ENCODE data around the gene TRIM66.
A peak's percentile ranks its signal among the peaks of the same experiment; 100 is the strongest.

The TRIM66 gene

DNA sequence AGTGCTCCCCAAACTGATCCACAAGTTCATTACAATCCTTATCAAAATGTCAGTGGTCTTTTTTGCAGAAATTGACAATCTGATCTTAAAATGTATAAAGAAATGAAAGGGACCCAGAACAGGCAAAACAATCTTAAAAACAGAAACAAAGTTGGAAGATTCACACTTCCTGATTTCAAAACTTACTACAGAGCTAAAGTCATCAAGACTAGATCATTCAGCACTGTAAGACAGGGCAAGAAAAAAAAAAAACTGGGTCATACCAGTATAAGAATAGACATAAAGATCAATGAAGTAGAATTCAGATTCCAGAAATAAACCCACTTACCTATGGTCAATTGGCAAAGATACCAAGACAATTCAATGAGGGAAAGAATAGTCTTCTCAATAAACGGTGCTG is 84.0 kb downstream of the TRIM66 start:
- DNase-seq = no peak

DNA sequence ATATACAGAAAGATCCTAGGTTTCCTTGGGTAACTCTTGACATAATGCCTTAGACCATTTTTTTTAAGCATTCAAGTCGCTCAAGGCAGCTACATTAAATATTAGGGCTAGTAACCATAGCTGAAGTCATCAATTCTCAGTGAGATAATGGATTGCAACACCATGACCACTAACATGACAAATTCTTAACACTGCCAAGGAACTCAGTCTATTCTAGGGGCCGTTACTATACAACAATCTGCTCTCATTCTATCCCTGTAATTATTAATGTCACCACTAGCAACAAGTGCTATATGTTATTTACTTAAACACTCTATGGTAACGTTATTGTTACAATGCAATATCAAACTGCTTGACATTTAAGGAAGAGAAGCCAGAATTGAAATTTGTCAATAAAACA is 85.3 kb downstream of the TRIM66 start:
- DNase-seq = no peak

DNA sequence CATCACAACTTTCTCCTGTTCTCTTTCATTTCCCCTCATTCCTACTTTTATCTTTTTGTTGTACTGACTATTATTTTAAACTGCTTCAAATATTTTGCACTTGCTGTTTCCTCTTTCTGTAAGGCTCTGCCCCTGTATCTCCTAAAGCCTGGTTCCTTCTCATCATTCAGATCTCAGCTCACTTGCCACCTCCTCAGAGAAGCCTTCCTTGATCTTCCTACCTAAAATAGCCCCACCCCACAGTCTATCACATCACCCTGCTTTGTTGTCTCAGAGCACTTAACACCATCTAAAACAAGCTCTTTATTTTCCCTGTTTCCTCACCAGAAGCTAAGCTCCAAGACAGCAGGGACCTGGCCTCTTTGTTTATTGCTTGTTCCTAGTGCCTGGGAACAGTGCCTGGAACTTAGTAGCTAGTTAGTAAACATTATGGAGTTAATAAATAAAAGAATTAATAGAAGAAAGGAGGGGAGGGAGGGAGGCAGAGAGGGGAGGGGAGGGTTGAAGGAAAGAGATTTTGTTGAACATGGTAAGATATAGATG is 85.9 kb downstream of the TRIM66 start:
- DNase-seq = no peak

DNA sequence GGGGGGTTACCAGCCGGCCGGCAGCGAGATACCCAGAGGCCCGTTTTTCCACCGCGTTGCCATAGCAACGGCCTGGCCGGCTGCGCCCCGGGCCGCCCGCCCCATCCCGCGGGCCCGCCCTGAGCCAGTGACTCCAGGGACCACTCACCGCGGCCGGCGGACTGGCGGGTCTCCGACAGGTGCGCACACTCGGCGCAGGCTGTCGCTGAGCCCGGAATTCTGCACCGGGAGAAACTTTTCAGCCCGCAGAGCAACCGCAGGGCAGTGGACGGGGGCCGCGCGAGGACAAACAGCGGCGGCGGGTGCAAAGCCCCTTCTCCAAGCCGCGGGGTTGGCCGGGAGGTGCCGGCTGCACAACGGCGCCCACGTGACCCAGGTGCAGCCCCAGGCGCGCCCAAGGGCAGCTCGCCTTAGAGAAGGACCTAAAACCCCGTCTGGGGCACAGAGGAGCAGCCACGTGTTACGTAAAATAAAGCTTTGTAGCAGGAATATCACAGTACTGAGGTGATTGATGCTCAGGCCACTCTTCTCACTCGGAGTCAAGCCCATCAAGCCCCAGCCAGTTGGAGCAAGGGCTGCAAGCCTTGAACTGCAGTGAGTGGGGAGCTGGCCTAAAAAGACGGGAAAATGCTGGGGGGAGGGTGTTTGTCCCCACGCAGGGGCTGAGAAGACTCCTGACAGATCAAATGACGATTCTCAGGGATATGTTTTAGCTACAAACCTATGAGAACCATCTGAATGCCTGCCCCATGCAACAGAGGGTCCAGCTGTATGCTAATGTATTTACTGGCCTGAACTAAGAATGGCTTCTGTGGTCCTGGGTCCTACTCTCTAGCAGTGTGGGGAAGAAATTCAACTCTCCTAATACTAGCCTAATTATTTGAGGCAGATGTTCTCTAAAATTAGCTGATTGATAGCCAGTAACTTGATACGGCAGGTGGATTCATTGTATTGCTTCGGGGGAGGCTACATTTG is 88.2 kb downstream of the TRIM66 start, which contains the start of gene STK33:
TSS of gene STK33 (minus strand) at position 294 of the 975 bp plus-strand sequence. CDS start 119,323 bp downstream, outside the sequence.
- DNase-seq = peak; percentile 30

DNA sequence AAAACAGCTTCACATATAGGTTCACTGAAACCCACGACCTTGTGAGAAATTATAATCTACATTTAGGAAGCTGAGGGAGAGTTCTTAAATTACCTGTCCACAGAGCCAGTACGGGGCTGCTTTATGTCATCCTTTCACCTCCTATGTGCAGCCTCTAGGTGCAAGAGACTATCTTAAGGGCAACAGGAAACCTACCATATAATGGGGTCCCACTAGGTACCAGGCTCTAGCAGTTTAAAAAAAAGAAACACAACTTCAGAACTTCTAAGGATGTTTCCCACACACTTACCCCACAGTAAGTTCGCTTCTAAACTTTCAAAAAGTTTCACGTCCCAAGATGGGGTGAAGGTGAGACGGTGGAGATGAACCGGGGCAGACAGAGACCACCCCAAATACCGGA is 89.0 kb downstream of the TRIM66 start:
- no peak for DNase-seq

DNA sequence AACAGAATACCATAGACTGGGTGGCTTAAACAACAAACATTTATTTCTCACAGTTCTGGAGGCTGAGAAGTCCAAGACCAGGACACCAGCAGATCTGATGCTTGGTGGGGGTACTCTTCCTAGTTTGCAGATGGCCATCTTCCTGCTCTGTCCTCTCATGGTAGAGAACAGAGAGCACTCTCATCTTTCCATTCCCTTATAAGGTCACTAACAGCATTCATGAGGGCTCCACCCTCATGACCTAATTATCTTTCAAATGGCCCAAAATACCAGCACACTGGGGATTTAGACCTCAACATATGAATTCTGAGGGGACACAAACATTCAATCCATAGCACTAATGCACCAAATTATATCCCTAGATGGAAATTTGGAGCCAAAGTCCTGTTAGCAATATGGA is 94.5 kb downstream of the TRIM66 start:
- no peak for DNase-seq

DNA sequence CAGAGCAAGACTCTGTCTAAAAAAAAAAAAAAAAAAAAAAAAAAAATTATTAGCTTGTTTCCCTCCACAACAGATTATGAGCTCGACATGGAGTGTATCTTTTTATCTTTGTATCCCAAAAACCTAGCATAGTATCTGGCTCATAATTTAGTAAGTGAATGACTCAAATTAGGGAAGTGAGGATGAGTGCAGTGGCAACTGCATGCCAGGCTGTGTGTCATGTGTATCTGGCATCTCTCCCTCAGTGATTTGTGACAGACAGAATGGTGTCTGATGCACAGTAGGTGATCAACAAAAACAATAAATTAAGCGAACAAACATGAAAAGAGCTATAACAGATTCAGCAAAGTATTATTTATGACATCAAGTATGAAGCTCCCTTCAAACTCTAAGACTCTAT is 95.7 kb downstream of the TRIM66 start:
- no peak for DNase-seq

DNA sequence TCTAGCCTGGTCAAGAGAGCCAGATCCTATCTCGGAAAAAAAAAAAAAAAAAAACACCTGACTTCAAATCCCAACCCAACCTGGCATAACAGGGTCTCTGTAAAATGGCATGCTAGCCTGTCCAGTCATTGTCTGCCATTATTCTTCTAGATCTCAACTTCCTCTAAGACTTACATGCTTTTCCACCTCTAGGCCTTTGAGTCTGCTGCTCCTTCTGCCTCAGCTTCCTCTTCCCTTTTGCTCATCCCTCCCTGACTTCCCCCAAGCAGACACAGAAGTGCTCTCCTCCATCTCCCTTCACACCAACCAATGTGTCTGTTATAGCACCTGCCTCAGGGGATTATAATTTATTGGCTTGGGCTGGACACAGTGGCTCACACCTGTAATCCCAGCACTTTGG is 96.3 kb downstream of the TRIM66 start:
- DNase-seq = no peak

DNA sequence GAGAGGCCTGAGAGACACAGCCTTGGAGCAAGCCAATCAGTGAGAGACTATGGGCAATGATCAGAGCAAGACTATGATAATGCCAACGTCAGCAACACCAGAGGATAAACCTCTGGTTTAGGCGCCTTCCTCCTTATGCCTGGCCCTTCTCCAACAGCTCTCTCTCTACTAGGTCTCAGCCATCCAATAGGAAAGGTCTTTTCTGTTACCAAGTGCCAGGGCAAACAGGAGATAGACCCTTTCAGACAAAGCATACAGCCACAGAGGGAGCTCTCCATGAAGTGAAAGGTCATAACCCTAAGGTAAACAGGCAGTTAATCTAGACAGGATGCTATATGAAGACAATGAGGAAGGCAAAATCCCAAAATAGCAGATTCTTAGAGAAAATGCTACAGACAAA is 98.0 kb downstream of the TRIM66 start:
- DNase-seq = no peak

DNA sequence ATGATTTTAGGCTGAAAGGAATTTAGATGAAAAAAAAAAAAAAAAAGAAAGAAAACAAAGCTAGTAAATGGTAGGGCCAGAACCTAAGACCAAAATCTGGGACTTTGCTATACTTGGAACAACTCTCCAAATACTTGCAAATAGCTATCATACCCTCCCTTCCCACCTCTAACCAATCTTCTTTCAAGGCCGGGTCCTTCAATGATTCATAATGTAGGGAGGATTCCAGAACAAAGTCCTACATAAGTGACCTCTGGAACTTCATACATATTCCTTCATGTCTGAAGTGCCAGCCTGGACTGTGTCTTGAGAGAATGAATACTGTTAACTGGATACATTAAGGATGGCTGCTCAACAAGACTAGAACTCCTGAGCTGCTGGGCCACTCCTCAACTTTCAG is 98.4 kb downstream of the TRIM66 start:
- no peak for DNase-seq

DNA sequence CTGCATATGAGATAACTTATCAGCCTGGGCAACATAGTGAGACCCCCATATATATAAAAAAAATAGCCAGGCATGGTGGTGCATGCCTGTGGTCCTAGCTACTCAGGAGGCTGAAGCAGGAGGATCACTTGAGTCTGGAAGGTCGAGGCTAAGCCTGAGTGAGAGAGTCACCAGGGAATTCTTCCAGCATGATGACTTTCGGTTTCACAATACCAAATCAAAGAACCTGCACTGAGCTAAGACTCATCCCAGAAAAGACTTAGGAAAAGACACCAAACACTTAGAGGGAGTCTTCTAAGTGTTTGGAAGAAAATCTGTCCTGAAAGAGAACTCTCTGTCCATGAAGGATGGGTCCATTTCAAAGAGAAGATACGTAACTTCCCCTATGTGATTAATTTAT is 101.2 kb downstream of the TRIM66 start:
- DNase-seq = no peak

DNA sequence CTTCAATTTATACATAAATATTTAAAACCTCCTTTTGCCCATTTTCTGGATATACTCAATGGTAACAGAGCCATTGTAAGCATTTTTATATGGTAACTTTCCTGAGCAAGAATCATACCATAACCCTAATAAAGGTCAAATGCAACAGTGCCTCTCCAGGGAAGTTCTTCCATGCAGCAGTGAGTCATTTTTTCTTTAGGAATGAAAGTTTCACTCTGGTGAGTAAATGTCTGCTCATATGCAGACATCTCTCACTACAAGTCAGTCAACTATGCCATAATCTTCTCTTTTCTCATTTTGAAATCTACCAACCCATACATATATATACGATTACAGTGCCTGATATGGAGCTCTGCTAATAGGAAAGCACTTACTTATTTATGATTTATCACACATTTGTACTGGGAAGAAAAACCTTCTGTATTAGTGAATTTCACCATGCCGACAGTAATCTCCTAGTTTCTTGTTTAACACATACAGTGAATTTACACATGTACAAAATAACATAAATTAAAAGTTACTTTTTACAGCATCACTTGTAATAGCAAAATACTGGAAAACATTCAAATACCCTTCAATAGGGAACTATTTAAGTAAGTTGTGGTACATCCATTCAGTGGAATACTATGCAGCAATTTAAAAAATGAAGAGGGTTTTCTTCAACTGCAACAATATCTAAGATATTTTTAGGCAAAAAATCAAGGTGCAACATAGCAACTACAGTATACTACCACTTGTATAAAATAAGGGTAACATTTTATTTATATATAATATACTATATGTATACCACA is 104.5 kb downstream of the TRIM66 start:
- DNase-seq = no peak

DNA sequence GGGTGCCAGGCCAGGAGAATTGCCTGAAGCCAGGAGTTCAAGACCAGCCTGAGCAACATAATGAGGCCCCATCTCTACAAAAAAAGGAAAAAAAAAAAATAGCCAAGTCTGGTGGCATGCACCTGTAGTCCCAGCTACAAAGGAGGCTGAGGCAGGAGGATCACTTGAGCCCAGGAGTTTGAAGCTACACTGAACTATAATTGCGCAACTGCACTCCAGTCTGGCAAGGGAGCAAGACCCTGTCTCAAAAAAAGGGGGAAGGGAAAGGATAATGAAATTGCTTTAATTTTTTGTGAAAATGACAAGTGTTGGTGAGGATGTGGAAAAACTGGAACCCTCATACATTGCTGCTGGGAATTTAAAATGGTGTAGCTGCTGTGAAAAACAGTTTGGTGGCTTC is 107.7 kb downstream of the TRIM66 start:
- DNase-seq = no peak

DNA sequence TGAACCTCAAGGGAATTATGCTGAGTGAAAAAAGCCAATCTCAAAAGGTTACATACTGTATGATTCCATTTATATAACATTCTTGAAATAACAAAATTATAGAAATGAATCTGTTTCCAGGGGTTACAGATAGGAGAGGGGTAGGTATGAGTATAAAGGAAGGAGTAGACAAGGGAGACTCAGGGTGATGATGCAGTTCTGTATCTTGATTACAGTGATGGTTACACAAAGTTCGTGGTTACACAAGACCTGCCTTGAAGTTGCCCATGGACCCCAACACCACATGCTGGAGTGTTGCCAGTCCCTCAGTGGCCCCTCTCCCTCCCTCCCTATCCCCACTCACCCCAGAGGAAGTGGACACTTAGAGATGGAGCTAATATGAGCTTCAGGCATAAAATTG is 108.7 kb downstream of the TRIM66 start:
- no peak for DNase-seq

DNA sequence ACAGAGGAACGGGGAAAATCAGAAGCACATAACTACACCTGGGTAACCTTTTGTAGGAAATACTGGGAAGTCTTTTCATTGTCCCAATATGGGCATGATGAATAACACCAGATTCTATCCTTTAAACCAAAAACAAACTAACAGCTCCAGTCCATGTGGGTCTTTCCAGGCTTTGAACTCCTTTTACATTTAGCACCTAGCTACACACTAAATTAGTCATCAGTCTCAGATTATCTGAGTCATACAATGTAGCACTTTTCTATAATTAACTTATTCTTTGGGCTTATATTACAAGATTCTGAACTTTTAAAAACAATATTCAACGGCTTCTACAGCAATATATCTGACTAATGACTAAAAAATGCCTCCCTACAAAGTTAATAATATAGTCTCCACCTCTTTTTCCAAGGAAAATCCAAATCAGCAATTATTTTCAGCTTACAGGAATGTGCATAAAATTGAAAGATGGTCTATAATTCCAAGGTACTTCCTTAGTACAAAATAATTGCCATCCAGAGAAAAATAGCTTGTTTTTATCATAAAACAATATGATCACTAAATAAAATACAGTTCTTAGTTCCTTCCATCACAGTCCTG is 114.8 kb downstream of the TRIM66 start:
- no peak for DNase-seq

DNA sequence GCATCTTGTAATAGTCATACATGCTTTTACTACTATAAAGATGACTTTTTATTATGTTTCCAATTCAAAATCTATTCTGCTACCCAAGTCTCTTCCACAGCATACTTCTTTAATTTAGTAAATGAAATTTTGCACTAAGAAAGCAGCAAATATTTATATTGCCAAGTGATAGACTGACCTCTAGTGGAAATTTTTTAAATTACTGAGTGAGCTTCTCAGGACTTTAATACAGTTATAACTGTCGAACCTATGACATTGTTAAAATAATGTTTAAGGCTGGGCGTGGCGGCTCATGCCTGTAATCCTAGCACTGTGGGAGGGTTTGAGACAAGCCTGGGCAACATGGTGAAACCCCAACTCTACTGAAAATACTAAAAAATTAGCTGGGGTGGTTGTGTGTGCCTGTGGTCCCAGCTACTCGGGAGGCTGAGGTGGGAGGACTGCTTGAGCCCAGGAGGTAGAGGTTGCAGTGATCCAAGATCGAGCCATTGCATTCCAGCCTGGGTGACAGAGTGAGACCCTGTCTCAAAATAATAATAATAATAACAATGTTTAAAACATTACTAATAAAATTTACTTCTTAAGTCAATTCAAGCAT is 115.8 kb downstream of the TRIM66 start:
- peak; percentile 84 for DNase-seq

DNA sequence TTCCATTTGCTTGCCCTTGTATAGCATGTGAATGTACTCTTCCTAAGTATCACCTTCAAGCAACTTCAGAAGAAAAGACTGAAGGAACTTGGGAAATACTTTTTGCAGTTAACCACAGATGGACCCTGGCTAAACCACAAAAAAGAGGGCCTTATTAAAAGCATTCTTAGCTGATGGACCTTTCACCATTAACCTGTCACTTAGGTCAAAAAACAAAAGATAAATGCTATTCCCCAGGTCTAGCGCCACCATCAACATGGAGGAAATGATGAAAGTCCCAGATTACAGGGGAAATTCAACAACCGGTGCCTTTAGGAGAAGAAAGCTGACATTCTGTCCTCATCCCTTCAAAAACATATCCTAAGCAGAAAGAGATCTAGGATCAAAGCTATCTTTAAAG is 117.9 kb downstream of the TRIM66 start:
- DNase-seq = no peak
